ENCODE data around the gene DMWD.

The DMWD gene, protein sequence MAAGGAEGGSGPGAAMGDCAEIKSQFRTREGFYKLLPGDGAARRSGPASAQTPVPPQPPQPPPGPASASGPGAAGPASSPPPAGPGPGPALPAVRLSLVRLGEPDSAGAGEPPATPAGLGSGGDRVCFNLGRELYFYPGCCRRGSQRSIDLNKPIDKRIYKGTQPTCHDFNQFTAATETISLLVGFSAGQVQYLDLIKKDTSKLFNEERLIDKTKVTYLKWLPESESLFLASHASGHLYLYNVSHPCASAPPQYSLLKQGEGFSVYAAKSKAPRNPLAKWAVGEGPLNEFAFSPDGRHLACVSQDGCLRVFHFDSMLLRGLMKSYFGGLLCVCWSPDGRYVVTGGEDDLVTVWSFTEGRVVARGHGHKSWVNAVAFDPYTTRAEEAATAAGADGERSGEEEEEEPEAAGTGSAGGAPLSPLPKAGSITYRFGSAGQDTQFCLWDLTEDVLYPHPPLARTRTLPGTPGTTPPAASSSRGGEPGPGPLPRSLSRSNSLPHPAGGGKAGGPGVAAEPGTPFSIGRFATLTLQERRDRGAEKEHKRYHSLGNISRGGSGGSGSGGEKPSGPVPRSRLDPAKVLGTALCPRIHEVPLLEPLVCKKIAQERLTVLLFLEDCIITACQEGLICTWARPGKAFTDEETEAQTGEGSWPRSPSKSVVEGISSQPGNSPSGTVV

DNA sequence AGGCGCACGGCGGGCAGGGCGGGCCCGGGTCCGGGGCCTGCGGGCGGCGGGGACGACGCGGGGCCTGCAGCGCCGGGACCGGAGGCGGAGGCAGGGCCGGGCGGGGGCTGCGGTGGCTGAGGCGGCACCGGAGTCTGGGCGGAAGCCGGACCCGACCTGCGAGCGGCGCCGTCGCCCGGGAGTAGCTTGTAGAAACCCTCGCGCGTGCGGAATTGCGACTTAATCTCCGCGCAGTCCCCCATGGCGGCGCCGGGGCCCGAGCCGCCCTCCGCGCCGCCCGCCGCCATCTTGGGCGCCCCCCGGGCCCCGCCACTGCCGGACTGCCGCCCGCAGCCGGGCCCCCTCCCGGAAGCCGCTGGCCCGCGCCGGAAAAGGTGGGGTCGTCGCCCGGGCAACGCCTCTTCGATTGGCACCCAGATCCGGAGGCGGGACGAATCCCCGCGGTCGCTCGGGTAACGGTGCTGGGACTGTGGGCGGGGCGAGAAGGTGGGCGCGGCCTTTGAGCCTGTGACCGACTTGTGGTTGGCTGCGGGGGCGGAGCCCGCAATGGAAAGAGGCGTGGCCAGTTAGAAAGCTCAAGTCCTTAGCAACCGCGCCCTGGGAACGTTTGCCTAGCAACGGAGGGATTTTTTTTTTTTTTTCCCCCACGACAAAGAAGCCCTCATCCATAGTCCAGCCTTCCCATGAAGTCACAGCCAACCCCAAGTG lies at the start of gene DMWD:
DMWD (minus strand) TSS at position 376 of the 708 bp plus-strand sequence; CDS start at position 287, 89 bp downstream.
- DNase-seq (ENCODE audit: low spot score): peak; percentile 95

DNA sequence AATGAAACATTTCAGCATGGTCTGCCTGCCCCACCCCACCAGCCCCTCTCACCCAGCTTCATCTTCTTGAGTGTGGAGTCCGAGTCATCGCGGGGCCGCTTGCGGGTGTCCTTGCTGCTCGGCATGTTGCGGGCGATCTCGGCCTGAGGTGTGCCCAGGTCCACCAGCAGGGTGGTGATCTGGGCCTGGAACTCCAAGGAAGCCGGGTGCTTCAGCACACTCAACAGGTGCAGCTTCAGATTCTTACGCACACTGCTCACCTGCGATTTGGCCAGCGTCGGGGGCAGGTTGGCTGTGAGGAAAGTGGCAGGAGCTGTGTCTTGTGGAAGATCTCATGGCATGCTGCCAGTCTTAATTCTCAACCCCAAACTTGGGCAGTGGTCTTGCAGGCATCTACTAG lies 49.6 kb upstream of the DMWD start:
- DNase-seq (ENCODE audit: low spot score): no peak

DNA sequence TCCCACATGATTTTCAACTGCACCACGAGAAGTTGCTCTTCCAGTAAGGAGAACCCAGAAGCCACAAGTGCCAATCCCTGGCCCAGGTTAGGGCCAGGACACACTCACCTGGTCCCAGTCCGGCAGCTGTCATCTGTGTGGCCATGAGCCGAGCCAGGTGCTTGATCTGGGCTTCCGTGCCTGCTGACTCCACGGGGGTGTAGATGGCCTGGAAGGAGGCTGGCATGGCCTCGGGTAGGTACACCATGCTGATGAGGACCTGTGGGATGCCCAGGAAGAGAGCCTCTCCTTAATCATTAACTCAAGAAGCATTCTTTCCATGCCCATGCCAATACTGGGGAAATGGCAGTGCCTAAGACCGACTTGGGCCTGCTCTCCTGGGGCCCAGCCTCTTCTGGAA lies 42.3 kb upstream of the DMWD start:
- no peak for DNase-seq (ENCODE audit: low spot score)

DNA sequence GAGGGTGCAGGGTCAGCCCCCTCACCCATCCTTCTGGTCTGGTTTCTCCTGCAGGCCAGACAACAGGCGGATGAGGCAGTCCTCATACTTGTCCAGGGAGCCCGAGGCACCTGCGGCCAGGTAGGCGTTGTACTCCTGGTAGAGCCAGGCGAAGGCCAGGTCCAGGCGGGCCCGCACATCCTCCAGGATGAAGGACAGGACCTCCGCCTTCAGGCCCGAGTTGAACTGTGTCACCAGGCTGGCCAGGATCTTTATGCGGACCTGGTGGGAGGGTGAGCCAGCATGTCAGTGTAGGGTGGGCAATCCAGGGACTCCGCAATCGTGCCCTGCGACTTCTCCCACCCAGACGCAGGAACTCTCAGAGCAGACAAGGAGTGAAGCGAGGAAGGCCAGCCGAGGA lies 36.3 kb upstream of the DMWD start:
- no peak for DNase-seq (ENCODE audit: low spot score)

DNA sequence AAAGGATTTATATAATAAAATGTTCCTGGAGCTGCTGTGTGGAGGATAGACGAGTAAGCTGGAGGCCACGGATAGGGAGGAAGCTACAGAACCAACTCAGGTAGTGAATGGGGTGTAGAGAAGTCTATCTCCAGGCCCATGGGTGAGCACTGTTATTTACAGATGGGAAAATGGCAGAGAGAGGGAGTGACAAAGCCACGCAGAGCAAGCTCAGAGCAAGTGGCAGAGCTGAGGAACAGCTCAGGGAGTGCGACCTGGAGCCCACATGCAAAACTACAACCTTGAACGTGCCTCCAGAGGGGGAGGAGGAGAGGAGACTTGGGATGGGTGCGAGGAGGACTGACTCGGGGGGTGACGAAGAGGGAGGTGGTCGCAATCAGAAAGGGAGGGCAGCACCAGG lies 35.9 kb upstream of the DMWD start:
- no peak for DNase-seq (ENCODE audit: low spot score)

DNA sequence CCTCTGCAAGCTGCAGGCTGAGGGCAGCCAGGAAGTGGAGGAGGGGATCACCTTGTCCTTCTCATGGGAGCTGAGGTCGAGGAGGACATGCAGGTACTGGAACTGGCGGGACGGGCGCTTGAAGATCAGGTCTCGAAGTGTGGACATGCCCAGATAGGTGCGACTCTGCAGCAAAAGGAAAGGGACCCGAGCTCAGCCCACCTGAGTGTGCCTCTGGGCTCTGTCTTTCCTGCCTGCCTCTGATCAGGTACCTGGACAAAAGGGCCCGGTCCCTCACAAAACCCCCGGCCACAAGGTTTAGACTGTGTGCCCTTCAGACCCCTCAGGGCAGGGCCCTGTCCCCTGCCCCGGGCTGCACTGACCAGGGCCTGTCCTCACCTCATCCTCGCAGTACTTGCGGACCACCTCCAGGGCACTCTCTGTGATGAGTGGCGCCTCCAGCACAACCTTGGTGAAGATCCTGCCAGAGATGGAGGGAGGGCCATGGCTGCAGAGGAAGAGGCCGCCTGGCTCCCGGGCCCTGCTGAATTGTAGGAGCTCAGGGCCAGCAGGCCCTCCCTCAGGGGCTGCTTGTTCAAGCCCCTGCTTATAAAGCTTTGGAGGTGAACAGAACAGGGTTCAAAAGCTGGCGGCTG lies 34.9 kb upstream of the DMWD start:
- no peak for DNase-seq (ENCODE audit: low spot score)

DNA sequence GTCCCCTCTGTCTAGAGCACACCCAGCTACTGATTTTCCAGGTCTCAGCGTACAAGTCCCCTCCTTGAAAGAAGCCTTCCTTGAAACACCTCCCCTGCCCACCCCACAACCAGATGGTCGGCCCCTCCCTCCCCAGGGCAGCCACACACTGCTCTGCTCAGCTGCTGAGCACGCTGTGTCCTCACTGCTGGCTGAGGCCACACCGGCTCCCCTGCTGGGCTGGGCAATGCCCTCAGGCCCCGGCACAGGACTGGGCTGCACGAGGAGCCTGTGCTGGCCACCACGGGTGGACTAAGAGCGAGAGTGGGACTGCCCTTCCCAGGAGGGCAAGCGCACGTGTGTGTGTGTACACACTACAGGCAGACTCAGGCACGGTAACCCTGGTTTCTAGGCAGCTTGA lies 34.3 kb upstream of the DMWD start:
- DNase-seq (ENCODE audit: low spot score): no peak

DNA sequence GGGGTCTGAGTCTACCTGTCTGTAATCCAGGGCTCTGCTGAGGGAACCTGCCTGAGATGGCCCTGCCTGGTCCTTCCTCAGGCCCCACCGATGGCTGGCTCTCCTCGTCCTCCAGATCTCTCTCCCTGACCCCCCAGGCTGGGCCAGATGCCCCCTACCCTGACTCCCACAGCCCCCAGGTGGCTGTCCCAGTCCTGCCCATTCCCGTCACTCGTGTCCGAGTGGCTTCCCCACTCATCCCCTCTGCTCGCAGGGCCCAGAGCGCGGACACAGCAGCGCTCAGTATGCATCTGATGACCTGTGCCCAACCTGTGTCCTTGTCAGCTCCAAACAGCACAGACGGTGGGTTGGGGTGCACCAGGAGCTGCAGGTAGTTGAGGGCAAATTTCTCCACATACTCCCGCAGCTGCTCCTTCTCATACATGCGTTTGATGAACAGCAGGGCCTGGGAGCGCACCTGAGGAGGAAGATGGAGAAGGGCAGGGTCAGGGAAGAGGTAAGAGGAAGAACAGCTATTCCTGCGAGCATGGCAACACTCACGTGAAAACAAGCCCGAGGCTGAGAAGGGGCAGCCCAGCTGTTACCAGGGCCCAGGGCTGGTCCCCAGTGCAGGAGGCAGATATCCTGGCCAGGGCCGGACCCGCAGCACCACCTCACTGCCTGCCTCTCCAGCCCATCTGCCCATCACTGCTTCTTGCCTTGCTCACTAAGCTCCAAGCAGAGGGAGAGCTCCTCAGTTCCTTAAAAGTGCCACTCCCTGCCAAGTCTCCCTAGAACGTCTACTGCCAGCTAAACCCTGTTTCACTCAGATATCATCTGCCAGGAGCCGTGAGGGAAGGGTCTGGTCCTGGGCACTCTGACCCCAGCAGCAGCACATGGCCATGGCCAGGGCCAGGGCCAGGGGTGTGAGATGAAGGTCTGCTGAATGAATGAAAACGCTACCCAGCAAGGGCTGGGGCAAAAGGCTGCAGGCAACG lies 33.6 kb upstream of the DMWD start:
- DNase-seq (ENCODE audit: low spot score): no peak

DNA sequence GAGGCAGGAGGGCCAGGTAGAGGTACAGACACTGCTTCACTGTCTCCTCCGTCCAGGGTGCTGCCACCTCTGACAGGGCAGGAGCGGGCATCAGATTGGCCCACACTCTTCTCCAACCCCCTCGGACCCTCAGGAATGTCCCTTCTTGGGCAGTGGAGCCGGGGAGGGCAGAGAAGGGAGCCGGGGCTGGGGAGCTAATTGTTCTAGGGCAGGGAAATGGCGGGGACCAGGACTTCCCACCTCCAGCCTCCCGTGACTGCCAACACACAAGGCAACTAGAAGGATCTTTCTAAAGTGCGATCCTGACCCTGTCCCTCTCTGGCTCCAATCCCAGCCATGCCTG lies 32.6 kb upstream of the DMWD start:
- DNase-seq (ENCODE audit: low spot score): no peak

DNA sequence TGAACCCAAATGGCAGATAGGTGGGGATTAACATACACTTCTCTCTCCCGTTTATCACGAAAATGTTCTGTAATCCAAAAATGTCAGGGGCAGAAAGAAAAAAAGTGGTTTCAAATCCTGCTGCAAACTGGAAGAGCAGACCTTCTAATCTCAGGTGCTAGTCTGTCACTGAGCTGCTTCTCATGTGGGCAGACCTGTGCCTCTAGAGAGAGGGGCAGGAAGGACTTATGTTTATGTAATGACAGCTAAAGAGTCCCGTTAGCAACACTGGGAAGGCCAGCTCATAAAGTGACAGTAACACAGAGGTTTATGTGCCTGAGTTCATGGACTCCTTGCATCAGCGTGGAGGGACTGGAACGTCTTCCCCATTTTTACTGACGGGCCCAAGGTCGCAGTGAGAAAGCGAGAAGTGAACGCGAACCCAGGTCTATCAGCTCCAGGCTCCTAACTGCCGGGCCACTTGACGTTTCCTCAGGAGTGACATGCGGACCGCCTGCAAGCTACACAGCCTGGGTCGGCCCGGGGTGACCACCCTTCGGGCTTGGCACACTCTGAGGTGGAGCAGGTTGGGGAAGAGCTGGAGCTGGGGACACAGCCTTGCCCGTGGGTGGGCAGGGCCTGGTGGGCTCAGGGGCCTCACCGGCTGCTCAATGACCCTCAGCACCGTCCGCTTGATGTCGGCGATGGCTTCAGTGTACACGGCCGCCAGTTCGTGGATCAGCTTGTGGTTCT lies 32.1 kb upstream of the DMWD start:
- DNase-seq (ENCODE audit: low spot score): no peak

DNA sequence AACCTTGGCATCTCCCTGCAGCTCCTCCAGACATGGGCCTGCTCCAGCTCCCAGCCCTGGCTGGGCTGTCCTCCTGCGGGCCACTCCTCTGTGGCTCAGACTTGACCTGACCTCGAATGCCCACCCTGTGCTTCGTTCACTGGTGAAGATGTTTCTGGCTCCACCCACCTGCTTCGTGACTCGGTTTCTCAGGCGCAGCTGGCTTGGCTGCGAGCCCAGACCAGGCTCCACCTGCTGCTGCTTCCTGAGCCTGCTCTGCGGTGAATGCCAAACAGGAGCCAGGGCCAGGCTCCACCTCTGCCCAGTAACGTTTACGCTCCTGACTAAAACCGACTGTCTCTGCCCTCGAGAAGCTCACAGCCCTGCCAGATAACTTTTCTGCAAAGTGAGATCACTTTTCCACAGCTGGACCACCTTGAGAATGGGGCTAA lies 31.4 kb upstream of the DMWD start:
- DNase-seq (ENCODE audit: low spot score): no peak

DNA sequence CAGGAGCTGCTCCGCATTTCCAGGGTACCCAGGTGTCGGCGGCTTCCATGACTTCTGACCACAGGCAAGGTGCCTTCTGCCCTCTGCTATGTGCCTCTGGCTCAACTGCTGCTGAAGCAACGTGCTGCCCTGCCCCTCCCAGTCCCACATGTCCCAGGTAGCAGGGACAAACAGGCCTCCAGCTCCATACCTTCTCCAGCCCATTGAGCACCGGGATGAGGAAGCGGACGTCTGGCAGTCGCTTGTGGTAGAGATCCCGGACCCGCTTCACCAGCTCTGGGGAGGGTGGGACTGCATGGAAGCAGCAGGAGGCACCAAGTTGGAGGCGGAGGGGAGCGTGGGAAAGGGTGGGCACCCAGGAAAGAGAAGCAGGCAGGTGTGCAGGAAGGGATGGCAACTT lies 30.5 kb upstream of the DMWD start:
- DNase-seq (ENCODE audit: low spot score): no peak

DNA sequence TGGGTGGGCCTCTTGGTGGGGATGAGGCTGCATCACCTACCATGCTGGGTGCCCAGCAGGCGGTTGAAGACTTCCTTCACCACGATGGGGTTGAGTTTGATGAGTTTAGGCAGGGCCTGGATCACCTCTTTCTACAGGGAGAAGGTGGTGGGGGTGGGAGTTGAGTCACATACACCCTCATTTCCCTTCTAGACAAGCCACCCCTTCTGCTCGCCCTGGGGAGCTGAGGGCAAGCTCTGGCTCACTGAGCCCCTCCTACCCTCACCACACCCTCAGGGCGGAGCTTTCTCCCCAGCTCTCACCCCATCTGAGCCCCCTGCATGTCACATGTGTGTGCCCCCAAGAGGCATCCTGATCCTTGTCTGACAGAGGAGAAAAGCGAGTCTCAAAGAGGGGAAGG lies 30.1 kb upstream of the DMWD start:
- no peak for DNase-seq (ENCODE audit: low spot score)

DNA sequence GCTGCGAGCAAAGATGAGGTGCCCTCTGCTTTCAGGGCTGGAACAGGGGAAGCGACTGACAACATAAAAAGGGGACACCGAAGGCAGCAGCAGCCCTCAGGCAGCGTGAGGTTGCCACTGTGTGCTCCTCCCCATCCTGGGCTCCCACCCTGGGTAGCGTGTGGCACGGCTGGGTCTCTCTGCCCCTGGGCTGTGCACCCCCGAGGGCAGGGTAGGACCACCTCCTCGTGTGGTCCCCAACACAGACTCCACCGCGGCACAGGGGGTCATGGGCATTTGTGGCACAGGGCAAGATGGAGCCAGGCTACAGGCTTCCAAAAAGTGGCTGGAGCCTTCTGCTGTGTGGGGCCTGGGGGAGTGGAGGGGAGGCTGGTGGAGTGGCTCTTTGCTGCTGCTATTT lies 28.9 kb upstream of the DMWD start:
- DNase-seq (ENCODE audit: low spot score): no peak

DNA sequence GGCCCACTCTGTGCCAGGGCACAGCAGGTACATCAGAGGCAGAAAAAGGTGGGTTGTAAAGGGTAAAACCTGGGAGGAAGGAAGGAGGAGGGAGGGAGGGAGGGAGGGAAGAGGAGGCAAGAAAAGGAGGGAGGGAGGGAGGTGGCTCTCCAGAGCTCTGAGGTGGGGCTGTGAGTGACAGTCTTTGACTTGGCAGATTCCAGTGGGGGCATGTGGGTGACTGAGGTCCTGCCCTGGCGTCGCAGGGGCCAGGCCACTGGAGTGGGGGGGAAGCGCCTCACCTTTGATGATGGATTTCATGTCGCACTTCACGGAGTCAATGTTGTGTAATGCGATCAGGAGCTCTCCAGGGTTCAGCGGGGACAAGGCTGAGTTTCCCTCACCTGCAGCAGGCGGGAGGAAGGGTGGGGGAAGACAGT lies 28.5 kb upstream of the DMWD start:
- DNase-seq (ENCODE audit: low spot score): no peak

DNA sequence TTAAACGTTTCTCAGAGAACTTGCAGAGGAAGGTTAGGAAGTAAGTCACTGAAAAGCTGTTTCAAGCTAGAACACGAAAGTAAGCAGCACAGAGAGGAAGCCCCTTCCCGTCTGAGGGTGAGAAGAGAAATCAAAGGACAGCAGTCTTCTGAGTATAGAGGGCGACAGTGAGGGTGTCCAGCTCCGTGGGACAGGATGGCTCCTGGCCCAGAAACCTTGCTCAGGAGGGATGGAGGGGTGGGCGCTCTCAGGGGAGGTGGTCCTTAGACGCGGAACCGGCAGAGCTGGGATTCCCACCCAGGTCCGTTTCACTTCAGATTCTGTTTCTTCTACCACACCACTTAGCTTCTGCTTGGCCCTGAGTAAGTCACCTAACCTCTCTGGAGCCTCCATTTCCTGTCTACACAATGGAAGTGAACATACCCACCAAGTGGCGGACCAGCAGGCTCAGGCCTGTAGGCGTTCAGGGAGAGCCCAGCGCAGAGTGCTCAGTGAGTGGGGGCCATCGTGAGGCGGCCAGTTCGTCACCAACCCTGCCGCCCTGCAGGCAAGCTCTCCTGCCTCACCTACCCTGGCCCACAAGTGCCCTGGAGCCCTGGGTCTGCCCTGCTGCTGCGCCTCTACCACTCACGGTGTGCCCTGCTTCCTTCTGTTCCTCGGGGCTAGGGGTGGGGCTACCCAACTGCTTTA lies 27.9 kb upstream of the DMWD start:
- no peak for DNase-seq (ENCODE audit: low spot score)

DNA sequence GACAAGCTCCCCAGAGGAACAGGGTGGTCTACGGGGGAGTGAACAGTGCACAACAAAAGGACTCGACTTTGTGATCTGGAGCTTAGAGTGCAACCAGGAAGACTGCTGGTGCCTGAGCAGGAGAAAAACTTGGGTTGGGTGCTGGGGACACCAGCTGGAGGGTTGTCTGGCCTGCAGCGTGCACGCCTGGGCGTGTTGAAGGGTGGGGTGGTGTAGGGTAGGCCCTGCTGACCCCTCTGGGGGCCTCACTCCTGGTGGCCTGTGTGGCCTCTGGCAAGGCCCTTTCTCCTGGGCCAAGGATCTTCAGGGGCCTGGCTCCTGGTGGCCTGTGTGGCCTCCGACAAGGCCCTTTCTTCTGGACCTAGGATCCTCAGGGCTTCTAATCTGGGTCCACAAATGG lies 27.1 kb upstream of the DMWD start:
- no peak for DNase-seq (ENCODE audit: low spot score)

DNA sequence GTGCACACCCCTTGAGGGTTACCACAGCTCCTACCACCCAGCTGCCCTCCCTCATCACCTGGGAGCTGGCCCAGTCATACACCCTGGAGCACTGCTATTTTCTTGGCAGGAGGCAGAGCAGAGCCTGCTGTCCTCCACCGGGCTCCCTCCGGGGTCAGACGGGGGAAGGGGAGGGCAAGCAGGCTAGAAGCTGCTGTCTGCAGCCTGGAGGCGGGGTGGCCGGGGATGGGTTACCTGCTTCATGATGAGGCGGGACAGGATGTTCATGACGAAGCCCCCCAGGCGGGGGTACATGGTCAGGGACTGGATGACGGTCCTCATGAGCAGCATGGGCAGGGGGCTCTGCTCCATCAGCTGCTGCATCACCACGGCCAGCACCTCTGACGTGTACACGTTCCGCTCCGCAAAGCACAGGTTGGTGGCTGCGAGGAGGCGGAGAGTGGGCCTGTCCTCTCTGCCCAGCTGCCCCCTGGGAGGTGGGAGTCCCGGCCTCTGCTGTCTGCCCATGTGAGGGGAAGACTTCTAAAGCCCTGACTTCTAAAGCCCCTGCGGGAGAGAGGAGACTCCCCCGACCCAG lies 25.2 kb upstream of the DMWD start:
- no peak for DNase-seq (ENCODE audit: low spot score)

DNA sequence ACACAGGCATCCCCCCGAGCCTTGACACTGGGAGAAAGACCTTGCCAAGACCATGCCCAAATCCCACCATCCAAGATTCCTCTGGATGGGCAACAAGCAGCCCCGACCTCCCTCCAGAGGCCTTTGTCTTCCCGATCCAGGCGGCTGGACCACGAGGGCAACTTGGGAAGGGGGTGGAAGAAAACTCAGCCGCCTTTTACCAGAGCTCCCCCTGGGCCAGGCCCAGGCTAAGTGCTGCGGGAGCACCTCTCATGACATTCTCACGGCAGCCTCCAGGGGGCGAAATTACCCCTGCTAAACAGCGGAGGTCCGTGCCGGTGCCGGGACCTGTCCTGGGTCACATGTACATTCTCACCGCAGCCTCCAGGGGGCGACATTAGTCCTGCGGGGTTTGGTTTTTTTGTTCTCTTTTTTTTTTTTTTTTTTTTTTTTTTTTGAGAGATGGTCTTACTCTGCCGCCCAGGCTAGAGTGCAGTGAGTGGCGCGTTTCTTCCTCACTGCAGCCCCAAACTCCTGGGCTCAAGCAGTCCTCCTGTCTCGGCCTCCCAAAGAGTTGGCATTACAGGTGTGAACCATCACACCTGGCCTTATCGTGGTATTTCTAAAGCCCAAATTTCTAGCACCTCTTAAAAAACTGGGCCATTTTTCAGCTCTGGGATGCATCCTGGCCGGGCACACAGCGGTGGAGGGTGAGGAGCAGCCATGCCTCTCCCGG lies 24.5 kb upstream of the DMWD start:
- peak; percentile 99 for DNase-seq (ENCODE audit: low spot score)

Measured in hepatic stellate cell (primary cell).